Liver (tissue), 3 donors: ENCODE measurements around the gene ADAMTS19.

ENCODE experiments used
- RXRA ChIP-seq, 2 donors: IDR thresholded peaks; 2 replicates each; pipeline ENCODE4 v1.6.1; 2017 to 2018; ENCODE audit warnings: antibody characterized with exemption in 2 of 2, mild to moderate bottlenecking in 1 of 2
- TAF1 ChIP-seq: conservative IDR thresholded peaks from 2 replicates; pipeline ENCODE4 v1.6.1; 2016; ENCODE audit warnings: antibody characterized with exemption, mild to moderate bottlenecking
- TF ChIP-seq, protein P1 (sequence below): fragments of 150-350 bp; IDR thresholded peaks from 2 replicates; pipeline ENCODE4 v1.5.1; 2017; ENCODE audit warnings: improper control_type of control experiment, low read depth, low read length; ENCODE audit not compliant: missing input control
- TF ChIP-seq, protein P2 (sequence below): IDR thresholded peaks from 2 replicates; pipeline ENCODE4 v1.6.1; 2016; ENCODE audit warnings: antibody characterized with exemption, mild to moderate bottlenecking
- donor health status: healthy.
- donor health status: healthy.

DNA sequence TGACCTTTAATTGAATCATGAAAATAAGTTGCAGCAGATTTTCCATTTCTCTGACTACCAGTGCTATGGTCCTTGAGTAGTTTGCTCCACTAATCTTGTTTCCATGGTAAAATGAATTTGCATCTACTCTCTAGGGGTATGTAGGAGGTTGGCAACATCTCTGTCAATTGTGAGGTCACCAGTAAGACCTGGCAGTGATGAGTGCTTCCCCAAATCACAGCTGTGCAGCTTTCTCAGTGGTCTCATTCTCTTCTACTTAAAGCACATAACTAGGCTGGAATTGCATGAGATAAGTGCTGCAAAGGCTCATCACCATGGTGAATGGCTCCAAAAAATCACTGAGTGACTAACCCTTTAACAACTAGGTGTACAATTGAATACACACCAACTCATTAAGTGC is 36.3 kb downstream of the ADAMTS19 start:
- TF ChIP-seq, protein P1, sequence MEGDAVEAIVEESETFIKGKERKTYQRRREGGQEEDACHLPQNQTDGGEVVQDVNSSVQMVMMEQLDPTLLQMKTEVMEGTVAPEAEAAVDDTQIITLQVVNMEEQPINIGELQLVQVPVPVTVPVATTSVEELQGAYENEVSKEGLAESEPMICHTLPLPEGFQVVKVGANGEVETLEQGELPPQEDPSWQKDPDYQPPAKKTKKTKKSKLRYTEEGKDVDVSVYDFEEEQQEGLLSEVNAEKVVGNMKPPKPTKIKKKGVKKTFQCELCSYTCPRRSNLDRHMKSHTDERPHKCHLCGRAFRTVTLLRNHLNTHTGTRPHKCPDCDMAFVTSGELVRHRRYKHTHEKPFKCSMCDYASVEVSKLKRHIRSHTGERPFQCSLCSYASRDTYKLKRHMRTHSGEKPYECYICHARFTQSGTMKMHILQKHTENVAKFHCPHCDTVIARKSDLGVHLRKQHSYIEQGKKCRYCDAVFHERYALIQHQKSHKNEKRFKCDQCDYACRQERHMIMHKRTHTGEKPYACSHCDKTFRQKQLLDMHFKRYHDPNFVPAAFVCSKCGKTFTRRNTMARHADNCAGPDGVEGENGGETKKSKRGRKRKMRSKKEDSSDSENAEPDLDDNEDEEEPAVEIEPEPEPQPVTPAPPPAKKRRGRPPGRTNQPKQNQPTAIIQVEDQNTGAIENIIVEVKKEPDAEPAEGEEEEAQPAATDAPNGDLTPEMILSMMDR: no peak
- TF ChIP-seq RXRA (IDR thresholded peaks at IDR 0.05) (no peak), TAF1 (no peak)
- TF ChIP-seq, protein P2, sequence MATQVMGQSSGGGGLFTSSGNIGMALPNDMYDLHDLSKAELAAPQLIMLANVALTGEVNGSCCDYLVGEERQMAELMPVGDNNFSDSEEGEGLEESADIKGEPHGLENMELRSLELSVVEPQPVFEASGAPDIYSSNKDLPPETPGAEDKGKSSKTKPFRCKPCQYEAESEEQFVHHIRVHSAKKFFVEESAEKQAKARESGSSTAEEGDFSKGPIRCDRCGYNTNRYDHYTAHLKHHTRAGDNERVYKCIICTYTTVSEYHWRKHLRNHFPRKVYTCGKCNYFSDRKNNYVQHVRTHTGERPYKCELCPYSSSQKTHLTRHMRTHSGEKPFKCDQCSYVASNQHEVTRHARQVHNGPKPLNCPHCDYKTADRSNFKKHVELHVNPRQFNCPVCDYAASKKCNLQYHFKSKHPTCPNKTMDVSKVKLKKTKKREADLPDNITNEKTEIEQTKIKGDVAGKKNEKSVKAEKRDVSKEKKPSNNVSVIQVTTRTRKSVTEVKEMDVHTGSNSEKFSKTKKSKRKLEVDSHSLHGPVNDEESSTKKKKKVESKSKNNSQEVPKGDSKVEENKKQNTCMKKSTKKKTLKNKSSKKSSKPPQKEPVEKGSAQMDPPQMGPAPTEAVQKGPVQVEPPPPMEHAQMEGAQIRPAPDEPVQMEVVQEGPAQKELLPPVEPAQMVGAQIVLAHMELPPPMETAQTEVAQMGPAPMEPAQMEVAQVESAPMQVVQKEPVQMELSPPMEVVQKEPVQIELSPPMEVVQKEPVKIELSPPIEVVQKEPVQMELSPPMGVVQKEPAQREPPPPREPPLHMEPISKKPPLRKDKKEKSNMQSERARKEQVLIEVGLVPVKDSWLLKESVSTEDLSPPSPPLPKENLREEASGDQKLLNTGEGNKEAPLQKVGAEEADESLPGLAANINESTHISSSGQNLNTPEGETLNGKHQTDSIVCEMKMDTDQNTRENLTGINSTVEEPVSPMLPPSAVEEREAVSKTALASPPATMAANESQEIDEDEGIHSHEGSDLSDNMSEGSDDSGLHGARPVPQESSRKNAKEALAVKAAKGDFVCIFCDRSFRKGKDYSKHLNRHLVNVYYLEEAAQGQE: no peak
